Measurements from ENCODE around the gene FAM217A.

DNA sequence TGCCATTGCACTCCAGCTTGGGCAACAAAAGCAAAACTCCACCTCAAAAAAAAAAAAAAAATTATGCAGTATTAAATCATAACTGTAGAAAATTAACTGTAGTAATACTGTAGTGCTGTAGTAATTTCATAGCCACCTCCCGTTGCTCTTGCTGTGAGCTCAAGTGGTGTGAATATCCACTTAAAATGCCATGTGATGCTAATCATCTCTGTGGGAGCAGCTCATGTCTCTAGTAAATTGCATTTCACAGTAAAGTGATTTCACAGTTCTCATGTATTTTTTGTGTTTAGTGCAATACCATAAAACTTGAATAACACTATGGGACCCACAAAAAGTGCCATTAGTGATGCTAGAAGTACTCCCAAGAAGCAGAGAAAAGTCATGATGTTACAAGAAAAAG lies 14.4 kb upstream of the FAM217A start:
- TF ChIP-seq, protein P1, sequence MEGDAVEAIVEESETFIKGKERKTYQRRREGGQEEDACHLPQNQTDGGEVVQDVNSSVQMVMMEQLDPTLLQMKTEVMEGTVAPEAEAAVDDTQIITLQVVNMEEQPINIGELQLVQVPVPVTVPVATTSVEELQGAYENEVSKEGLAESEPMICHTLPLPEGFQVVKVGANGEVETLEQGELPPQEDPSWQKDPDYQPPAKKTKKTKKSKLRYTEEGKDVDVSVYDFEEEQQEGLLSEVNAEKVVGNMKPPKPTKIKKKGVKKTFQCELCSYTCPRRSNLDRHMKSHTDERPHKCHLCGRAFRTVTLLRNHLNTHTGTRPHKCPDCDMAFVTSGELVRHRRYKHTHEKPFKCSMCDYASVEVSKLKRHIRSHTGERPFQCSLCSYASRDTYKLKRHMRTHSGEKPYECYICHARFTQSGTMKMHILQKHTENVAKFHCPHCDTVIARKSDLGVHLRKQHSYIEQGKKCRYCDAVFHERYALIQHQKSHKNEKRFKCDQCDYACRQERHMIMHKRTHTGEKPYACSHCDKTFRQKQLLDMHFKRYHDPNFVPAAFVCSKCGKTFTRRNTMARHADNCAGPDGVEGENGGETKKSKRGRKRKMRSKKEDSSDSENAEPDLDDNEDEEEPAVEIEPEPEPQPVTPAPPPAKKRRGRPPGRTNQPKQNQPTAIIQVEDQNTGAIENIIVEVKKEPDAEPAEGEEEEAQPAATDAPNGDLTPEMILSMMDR (IDR thresholded peaks at IDR 0.05; ENCODE audit: low read length), result no peak
- no peak for TF ChIP-seq EZH2 (IDR thresholded peaks at IDR 0.05; ENCODE audit: borderline replicate concordance, low read length)

Measured in OCI-LY1 (cell line).